Measurements from ENCODE around the gene HCLS1.
"Not testable (repeated sequence)": the region's sequence is repeated elsewhere in the genome, so short reads cannot be mapped to it uniquely, and the experiment has no call there.

The HCLS1 gene

GRCh38 chr3:121698476-121698875 is 37.8 kb upstream of the HCLS1 start:
- in situ Hi-C loops (cut with MboI; ENCODE audit: low sequenced_read_pairs, unreplicated experiment), result no loop called here
- no peak for TF ChIP-seq CTCF (IDR thresholded peaks at IDR 0.05; ENCODE audit: borderline replicate concordance, control extremely low read depth, extremely low read depth, insufficient read depth, missing control alignments)
- DNase-seq (ENCODE audit: low spot score), result no peak

GRCh38 chr3:121696186-121696585 is 35.5 kb upstream of the HCLS1 start:
- in situ Hi-C loops (cut with MboI; ENCODE audit: low sequenced_read_pairs, unreplicated experiment), result no loop called here
- TF ChIP-seq CTCF (IDR thresholded peaks at IDR 0.05; ENCODE audit: borderline replicate concordance, control extremely low read depth, extremely low read depth, insufficient read depth, missing control alignments), result no peak

GRCh38 chr3:121692010-121692699 is 31.5 kb upstream of the HCLS1 start:
- in situ Hi-C loops (cut with MboI; ENCODE audit: low sequenced_read_pairs, unreplicated experiment), result no loop called here
- TF ChIP-seq CTCF (IDR thresholded peaks at IDR 0.05; ENCODE audit: borderline replicate concordance, control extremely low read depth, extremely low read depth, insufficient read depth, missing control alignments), result no peak
- no peak for DNase-seq (ENCODE audit: low spot score)

More at GRCh38 chr3:121696186-121696585, 35.5 kb upstream of the HCLS1 start:
- no peak for DNase-seq (ENCODE audit: low spot score)

GRCh38 chr3:121690777-121691405 is 30.2 kb upstream of the HCLS1 start:
- in situ Hi-C loops (cut with MboI; ENCODE audit: low sequenced_read_pairs, unreplicated experiment), result no loop called here
- TF ChIP-seq CTCF (IDR thresholded peaks at IDR 0.05; ENCODE audit: borderline replicate concordance, control extremely low read depth, extremely low read depth, insufficient read depth, missing control alignments), result no peak
- DNase-seq (ENCODE audit: low spot score), result peak; percentile 39

- DNase-seq (ENCODE audit: low spot score); in situ Hi-C loops (cut with MboI; ENCODE audit: low sequenced_read_pairs, unreplicated experiment): not testable (repeated sequence)
These were observed 28.0 kb upstream of the HCLS1 start for GRCh38 chr3:121688747-121689146.

- TF ChIP-seq CTCF (IDR thresholded peaks at IDR 0.05; ENCODE audit: borderline replicate concordance, control extremely low read depth, extremely low read depth, insufficient read depth, missing control alignments), result no peak
- no peak for DNase-seq (ENCODE audit: low spot score)
- in situ Hi-C loops (cut with MboI; ENCODE audit: low sequenced_read_pairs, unreplicated experiment), result no loop called here
These were observed 21.1 kb upstream of the HCLS1 start for GRCh38 chr3:121681792-121682191.

- in situ Hi-C loops (cut with MboI; ENCODE audit: low sequenced_read_pairs, unreplicated experiment), result no loop called here
- no peak for TF ChIP-seq CTCF (IDR thresholded peaks at IDR 0.05; ENCODE audit: borderline replicate concordance, control extremely low read depth, extremely low read depth, insufficient read depth, missing control alignments)
- DNase-seq (ENCODE audit: low spot score), result no peak
These were observed 16.4 kb upstream of the HCLS1 start for GRCh38 chr3:121677141-121677540.

Measured in GM13976 (cell line).